ENCODE data around the gene ZNF200.
"Not testable (repeated sequence)": the region's sequence is repeated elsewhere in the genome, so short reads cannot be mapped to it uniquely, and the experiment has no call there.

The ZNF200 gene

DNA sequence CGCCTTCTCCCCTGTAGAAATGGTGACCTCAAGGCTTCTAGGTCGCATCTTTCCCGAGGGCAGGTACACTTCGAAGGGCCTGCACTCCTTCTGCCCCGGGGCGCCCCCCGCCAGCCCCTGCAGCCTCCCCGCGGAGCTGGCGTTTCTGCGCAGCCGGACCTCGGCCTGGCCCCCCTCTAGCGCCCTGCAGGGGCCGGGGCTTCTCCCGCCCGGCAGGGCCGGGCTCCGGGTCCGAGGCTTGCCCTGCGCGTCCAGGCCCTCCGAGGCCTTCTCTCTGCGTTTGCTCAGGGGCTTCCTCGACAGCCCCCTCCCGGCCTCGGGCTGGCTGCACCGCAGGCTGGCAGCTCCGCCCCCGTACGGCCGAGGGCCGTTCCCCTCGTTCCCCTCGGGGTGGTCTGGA is 19.4 kb upstream of the ZNF200 start:
- in situ Hi-C loops (cut with MboI; ENCODE audit: low sequenced_read_pairs) = no loop called here

GRCh38 chr16:3252967-3253366 is 18.0 kb upstream of the ZNF200 start:
- in situ Hi-C loops (cut with MboI; ENCODE audit: low sequenced_read_pairs) = no loop called here

DNA sequence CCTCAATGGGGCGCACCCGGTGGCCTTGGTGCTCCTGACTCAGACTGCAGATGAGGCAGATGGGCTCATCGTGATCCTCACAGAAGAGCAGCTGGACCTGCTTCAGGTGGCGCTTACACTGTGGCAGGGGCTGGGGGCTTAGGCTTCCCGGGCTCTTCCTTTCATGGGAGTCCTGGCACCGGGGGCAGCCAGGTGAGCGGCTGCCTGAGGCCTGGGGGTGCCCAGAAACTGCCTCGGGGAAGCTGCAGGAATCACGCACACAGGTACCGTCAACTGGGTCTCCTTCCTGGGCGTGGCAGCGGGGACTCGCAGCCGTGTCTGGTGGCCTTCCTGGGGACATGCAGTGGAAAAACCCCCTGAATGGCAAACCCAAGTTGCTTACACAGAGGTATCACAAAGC is 14.5 kb upstream of the ZNF200 start:
- in situ Hi-C loops (cut with MboI; ENCODE audit: low sequenced_read_pairs) = no loop called here

GRCh38 chr16:3249020-3249419 is 14.1 kb upstream of the ZNF200 start:
- in situ Hi-C loops (cut with MboI; ENCODE audit: low sequenced_read_pairs) = no loop called here

- in situ Hi-C loops (cut with MboI; ENCODE audit: low sequenced_read_pairs) = no loop called here
These were observed 13.6 kb upstream of the ZNF200 start for GRCh38 chr16:3248596-3248995.

GRCh38 chr16:3246876-3247275 is 11.9 kb upstream of the ZNF200 start:
- in situ Hi-C loops (cut with MboI; ENCODE audit: low sequenced_read_pairs) = no loop called here

GRCh38 chr16:3246002-3246401 is 11.0 kb upstream of the ZNF200 start:
- in situ Hi-C loops (cut with MboI; ENCODE audit: low sequenced_read_pairs) = no loop called here

DNA sequence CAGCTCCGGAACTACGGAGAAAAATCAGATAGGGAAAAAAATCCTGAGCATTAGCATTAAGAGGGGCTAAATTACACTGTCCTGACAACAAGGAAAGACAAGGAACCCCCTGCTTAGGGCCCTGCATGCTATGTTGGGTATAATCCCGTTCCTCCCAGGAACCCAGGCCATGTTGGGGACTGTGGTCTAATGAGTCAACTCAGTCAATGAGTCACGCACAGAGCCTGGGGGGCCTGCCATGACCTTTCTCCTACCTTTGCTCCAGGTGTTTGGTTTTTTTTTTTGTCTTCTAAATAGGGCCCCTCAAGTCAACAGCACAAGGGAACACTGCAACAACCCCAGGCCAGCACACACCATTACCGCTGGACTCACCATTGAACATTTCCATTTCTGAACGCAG is 8.9 kb upstream of the ZNF200 start:
- in situ Hi-C loops (cut with MboI; ENCODE audit: low sequenced_read_pairs) = no loop called here

DNA sequence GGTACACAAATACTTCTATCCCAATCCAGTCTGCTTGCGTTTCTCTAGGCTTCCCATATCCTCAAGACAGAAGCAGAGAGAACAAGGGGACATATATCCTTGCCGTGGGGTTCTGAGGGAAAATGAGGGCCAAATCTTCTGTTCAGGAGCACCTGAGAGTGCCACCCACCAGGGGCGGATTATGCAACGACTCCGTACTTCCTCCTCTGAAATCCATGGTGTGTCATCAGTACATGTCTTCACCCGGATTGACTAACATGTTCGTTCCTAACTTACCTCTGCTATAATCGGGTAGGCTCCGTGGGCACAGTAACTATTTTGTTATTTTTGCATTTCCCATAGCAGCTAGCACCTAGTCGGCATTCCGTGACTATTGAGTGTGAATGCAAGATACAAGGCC is 7.8 kb upstream of the ZNF200 start:
- in situ Hi-C loops (cut with MboI; ENCODE audit: low sequenced_read_pairs) = no loop called here

- in situ Hi-C loops (cut with MboI; ENCODE audit: low sequenced_read_pairs) = no loop called here
These were observed 6.8 kb upstream of the ZNF200 start for GRCh38 chr16:3241761-3242160.

DNA sequence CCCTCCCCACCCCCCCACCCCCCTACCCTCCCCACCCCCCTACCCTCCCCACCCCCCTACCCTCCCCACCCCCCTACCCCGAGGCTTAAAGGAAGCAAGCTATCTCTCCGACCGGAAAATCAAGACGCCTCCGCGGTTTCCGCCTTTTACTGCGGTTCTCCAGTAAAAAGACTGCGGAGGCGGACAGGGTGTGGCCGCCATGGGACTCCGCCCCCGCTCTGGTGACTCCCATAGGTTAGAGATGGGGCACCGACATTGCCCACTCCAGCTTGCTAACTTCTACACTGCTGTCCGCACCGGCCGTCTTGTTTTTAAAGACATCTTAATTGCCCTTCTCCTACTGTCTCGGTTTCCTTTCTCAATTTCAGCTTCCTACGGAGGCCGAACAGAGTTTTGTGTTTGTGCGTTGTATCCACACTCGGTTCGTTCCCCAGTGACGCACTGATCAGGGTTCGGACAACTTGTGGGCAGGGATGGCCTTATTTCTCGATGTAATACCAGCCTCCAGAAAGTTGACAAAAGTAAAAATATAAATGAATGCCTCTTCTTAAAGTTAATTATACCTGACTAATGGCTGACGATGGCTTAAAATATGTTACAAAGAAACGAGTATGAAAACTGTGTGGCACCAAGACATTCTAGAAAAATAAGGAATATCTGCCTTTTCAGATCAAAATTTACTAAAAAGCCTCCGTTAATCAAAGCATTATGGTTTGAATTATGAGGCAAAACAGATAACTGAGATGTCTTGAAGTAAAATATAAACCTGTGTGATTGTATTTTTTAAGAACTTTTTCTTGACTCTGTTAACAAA is 1.1 kb upstream of the ZNF200 start:
- in situ Hi-C loops (cut with MboI; ENCODE audit: low sequenced_read_pairs) = no loop called here

DNA sequence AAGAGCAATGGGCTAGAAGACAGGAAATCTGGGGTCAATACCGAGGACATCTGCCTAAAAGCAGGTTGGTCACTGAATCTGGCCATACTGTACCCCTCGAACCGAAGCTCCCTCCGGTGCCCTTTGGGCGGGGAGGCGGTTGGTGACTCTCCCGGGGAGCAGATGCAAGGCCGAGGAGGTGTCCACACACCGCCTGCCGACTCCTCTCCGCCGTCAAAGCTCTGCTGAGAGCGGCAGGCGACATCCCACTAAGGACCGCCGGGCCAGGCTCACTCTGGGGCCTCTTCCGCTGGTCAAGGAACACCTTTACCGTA is 458 bp downstream of the ZNF200 start:
- in situ Hi-C loops (cut with MboI; ENCODE audit: low sequenced_read_pairs) = no loop called here

DNA sequence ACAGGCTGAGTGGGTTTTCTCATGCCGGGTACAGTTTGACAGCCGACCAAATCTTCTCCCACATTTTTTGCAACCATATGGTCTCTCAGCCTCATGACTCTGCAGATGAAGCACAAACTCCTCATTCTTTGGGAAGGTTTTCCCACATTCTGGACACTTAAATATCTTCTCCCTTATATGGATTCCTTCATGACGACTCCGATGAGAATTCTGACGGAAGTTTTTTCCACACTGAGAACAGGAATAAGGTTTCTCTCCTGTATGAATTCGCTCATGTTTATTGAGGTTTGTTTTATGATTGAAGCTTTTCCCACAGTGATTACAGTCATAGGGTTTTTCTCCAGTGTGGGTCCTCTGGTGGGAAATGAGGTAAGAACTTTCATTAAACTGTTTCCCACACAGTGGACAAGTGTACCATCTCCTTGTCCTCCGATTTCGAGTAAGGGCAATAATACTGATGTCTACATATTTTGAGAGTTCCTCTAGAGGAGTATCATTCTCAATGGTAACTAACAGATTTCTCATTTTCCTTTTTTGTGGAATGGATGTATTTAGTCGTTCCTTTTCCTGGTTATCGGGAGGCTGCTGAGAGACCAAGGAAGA is 10.9 kb downstream of the ZNF200 start:
- in situ Hi-C loops (cut with MboI; ENCODE audit: low sequenced_read_pairs) = no loop called here

GRCh38 chr16:3220839-3221238 is 14.1 kb downstream of the ZNF200 start:
- in situ Hi-C loops (cut with MboI; ENCODE audit: low sequenced_read_pairs) = no loop called here

DNA sequence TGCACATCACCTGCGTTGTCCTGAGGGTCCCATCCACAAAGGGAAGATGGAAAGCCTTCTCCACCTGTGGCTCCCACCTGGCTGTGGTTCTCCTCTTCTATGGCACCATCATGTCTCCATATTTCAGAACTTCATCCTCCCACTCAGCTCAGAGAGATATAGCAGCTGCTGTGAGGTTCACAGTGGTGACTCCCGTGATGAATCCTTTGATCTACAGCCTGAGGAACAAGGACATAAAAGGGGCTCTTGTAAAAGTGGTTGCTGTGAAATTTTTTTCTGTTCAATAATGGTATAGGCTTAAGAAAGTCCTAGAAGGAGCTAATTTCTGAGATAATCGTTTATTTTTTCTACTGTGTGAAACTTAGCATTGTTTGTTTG is 18.7 kb downstream of the ZNF200 start:
- in situ Hi-C loops (cut with MboI; ENCODE audit: low sequenced_read_pairs) = no loop called here

DNA sequence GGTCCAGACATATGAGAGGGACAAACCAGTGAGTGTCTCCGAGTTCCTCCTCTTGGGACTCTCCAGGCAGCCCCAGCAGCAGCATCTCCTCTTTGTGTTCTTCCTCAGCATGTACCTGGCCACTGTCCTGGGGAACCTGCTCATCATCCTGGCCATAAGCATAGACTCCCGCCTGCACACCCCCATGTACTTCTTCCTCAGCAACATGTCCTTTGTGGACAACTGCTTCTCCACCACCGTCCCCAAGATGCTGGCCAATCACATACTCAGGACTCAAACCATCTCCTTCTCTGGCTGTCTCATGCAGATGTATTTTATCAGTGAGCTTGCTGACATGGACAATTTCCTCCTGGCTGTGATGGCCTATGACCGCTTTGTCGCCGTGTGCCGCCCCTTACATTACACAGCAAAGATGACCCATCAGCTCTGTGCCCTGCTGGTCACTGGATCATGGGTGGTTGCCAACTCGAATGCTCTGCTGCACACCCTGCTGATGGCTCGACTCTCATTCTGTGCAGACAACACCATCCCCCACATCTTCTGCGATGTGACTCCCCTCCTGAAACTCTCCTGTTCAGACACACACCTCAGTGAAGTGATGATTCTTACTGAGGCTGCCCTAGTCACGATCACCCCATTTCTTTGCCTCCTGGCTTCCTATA is 19.2 kb downstream of the ZNF200 start:
- in situ Hi-C loops (cut with MboI; ENCODE audit: low sequenced_read_pairs) = no loop called here

DNA sequence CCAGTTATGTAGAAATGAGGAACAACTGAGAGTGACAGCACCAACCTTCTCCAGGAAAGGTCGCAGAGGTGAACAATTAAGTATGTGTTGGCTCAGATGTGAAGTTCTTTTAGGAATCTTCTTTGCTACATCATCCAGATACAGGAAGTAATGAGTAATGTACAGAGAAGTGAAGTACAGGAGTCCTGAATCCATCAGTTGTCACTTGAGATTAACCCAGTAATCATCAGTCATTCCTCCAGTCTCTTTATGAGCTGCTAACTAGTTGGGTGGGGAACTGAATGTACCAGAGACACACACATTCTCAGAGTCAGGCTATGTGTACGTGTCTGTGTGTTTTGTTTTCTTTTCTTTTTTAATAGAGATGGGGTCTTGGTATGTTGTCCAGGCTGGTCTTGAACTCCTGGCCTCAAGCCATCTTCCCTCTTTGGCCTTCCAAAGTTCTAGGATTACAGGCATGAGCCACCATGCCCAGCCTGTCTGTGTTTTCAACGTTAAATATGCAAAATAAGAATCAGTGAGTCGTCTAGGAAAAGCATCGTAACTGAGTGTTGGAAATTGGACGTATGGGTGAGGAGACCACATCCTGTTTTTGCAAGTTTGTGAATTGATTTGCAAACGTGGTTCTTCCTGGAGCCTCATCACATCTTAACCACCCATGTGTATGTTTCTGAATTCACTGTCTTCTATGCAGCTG is 19.9 kb downstream of the ZNF200 start:
- in situ Hi-C loops (cut with MboI; ENCODE audit: low sequenced_read_pairs) = no loop called here

DNA sequence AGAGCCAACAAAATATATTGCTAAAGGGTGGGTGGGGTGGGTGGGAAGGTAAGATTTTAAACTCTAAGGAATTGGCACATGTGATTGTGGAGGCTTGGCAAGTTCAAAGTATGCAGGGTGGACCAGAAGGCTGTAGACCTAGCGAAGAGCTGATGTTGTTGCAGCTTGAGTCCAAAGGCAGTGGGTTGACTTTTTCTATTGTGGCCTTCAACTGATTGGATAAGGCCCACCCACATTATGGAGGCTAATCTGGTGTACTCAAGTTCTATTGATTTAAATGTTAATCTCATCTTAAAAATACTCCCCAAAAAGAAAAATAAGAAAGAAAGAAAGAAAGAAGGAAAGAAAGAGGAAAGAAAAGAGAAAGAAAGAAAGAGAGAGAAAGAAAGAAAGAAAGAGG is 22.4 kb downstream of the ZNF200 start:
- in situ Hi-C loops (cut with MboI; ENCODE audit: low sequenced_read_pairs) = no loop called here

GRCh38 chr16:3212006-3212405 is 23.0 kb downstream of the ZNF200 start:
- in situ Hi-C loops (cut with MboI; ENCODE audit: low sequenced_read_pairs) = no loop called here

GRCh38 chr16:3207086-3207953 is 27.6 kb downstream of the ZNF200 start:
- in situ Hi-C loops (cut with MboI; ENCODE audit: low sequenced_read_pairs) = no loop called here

GRCh38 chr16:3205939-3206338 is 29.0 kb downstream of the ZNF200 start:
- in situ Hi-C loops (cut with MboI; ENCODE audit: low sequenced_read_pairs) = not testable (repeated sequence)

All from hTERT RPE-1 (cell line).